ENCODE results near the gene SERPINE2.

DNA sequence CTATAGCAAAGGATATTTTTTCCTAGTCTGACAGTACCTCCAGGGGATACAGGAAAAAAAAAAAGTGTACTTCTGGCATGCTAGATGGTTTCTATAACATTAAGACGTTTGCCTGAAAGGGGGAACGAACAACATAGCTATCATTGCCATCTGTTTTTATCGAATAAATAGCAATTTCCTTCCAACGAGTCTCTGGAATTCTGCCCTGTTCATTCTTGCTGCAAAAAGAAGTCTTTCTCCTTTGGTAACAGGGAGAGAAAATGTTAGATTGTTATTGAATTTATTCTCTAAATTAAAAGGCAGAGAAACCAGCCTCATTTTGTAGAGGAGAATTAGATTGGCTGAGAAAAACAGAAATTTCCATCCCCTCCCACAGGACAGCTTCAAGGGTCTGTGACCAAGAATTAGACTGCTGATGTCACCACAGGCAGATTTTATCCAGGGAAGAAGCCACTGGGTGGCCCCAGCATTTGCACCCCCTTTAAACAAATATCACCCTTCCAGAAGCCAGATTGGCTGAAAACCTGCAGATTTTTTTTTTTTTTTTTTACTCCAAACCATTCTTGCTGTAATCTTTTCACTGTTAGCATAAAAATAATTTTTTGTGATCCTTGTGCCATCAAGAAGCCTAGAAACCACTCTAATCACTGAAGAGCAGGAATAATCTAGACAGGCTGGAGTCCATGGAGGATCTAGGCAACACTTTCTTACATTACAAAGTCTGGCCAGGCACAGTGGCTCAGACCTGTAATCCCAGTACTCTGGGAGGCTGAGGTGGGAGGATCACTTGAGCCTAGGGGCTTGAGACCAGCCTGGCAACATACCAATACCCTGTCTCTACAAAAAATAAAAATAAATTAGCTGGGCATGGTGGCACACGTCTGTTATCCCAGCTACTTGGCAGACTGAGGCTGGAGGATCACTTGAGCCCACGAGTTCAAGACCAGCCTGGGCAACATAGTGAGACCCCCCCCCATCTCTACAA, 106.0 kb downstream of the SERPINE2 start:
- TF ChIP-seq POLR2A (IDR thresholded peaks at IDR 0.05): no peak
- TF ChIP-seq, protein P1, sequence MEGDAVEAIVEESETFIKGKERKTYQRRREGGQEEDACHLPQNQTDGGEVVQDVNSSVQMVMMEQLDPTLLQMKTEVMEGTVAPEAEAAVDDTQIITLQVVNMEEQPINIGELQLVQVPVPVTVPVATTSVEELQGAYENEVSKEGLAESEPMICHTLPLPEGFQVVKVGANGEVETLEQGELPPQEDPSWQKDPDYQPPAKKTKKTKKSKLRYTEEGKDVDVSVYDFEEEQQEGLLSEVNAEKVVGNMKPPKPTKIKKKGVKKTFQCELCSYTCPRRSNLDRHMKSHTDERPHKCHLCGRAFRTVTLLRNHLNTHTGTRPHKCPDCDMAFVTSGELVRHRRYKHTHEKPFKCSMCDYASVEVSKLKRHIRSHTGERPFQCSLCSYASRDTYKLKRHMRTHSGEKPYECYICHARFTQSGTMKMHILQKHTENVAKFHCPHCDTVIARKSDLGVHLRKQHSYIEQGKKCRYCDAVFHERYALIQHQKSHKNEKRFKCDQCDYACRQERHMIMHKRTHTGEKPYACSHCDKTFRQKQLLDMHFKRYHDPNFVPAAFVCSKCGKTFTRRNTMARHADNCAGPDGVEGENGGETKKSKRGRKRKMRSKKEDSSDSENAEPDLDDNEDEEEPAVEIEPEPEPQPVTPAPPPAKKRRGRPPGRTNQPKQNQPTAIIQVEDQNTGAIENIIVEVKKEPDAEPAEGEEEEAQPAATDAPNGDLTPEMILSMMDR (IDR thresholded peaks at IDR 0.05): no peak
- no peak for TF ChIP-seq EP300 (IDR thresholded peaks at IDR 0.05)

Data from tibial nerve (tissue), 4 donors.